WTC11 (cell line): ENCODE data around the gene PFDN1.

Experiments used
- ATF1 ChIP-seq: sonication (generic); formaldehyde crosslinking; IDR thresholded peaks from 2 replicates; pipeline ENCODE4 v1.8.1; 2023; ENCODE audit warnings: mild to moderate bottlenecking, moderate library complexity, missing genetic modification reagents
- CREM ChIP-seq: sonication (generic); formaldehyde crosslinking; IDR thresholded peaks from 2 replicates; pipeline ENCODE4 v1.8.1; 2022; ENCODE audit warnings: mild to moderate bottlenecking, missing genetic modification reagents, moderate library complexity
- JUN ChIP-seq: sonication (generic); formaldehyde crosslinking; IDR thresholded peaks from 2 replicates; pipeline ENCODE4 v1.8.0; 2023; ENCODE audit warnings: mild to moderate bottlenecking, missing genetic modification reagents
- NR2C2 ChIP-seq: sonication (generic); formaldehyde crosslinking; IDR thresholded peaks from 2 replicates; pipeline ENCODE4 v1.8.0; 2022; ENCODE audit warnings: mild to moderate bottlenecking, missing genetic modification reagents
- TEAD1 ChIP-seq: sonication (generic); formaldehyde crosslinking; IDR thresholded peaks from 2 replicates; pipeline ENCODE4 v1.8.0; 2022; ENCODE audit warnings: mild to moderate bottlenecking, missing genetic modification reagents
- ZNF121 ChIP-seq: sonication (generic); formaldehyde crosslinking; IDR thresholded peaks from 2 replicates; pipeline ENCODE4 v1.8.0; 2023; ENCODE audit warnings: missing genetic modification reagents
- TF ChIP-seq, protein P1 (sequence below): fragments of 200-600 bp; IDR thresholded peaks from 2 replicates; pipeline ENCODE4 v1.8.0; 2022; ENCODE audit warnings: antibody characterized with exemption
- TF ChIP-seq, protein P2 (sequence below): sonication (generic); formaldehyde crosslinking; IDR thresholded peaks from 2 replicates; pipeline ENCODE4 v1.8.0; 2022; ENCODE audit warnings: mild to moderate bottlenecking, missing genetic modification reagents
- TF ChIP-seq, protein P3 (sequence below): sonication (generic); formaldehyde crosslinking; conservative IDR thresholded peaks from 2 replicates; pipeline ENCODE4 v1.8.1; 2023; ENCODE audit warnings: mild to moderate bottlenecking, low read depth, missing genetic modification reagents, moderate library complexity
- TF ChIP-seq, protein P4 (sequence below): sonication (generic); formaldehyde crosslinking; IDR thresholded peaks from 2 replicates; pipeline ENCODE4 v1.8.0; 2022; ENCODE audit warnings: mild to moderate bottlenecking, missing genetic modification reagents
- TF ChIP-seq, protein P5 (sequence below): sonication (generic); formaldehyde crosslinking; IDR thresholded peaks from 2 replicates; pipeline ENCODE4 v1.8.1; 2022; ENCODE audit warnings: mild to moderate bottlenecking, moderate library complexity, missing genetic modification reagents
- TF ChIP-seq, protein P6 (sequence below): sonication (generic); formaldehyde crosslinking; conservative IDR thresholded peaks from 2 replicates; pipeline ENCODE4 v1.8.1; 2022; ENCODE audit warnings: mild to moderate bottlenecking, missing genetic modification reagents

DNA sequence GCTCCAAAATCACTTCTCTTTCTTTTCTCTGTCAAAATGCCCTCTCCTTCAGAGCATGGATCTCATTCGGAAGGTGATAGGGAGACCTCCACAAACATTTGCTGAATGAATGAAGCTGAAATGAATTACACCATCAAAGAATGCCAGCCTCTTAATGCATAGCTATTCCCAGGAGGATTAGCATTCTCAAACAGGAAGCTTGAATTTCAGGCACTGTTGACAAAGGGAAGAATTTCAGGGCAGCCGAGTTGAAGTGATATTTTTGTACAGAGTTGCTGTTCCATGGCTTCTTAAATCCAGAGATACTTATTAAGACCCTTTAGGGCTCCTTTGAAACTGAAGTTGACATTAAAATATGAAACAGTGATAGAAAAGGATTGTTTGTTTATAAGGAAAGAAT lies 24.7 kb upstream of the PFDN1 start:
- no peak for TF ChIP-seq JUN (CRISPR knock-in tag)
- TF ChIP-seq, protein P1, sequence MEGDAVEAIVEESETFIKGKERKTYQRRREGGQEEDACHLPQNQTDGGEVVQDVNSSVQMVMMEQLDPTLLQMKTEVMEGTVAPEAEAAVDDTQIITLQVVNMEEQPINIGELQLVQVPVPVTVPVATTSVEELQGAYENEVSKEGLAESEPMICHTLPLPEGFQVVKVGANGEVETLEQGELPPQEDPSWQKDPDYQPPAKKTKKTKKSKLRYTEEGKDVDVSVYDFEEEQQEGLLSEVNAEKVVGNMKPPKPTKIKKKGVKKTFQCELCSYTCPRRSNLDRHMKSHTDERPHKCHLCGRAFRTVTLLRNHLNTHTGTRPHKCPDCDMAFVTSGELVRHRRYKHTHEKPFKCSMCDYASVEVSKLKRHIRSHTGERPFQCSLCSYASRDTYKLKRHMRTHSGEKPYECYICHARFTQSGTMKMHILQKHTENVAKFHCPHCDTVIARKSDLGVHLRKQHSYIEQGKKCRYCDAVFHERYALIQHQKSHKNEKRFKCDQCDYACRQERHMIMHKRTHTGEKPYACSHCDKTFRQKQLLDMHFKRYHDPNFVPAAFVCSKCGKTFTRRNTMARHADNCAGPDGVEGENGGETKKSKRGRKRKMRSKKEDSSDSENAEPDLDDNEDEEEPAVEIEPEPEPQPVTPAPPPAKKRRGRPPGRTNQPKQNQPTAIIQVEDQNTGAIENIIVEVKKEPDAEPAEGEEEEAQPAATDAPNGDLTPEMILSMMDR, result no peak
- TF ChIP-seq ZNF121 (CRISPR knock-in tag), result no peak
- TF ChIP-seq, protein P2, sequence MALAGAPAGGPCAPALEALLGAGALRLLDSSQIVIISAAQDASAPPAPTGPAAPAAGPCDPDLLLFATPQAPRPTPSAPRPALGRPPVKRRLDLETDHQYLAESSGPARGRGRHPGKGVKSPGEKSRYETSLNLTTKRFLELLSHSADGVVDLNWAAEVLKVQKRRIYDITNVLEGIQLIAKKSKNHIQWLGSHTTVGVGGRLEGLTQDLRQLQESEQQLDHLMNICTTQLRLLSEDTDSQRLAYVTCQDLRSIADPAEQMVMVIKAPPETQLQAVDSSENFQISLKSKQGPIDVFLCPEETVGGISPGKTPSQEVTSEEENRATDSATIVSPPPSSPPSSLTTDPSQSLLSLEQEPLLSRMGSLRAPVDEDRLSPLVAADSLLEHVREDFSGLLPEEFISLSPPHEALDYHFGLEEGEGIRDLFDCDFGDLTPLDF (CRISPR knock-in tag), result no peak
- no peak for TF ChIP-seq NR2C2 (CRISPR knock-in tag)
- TF ChIP-seq, protein P3, sequence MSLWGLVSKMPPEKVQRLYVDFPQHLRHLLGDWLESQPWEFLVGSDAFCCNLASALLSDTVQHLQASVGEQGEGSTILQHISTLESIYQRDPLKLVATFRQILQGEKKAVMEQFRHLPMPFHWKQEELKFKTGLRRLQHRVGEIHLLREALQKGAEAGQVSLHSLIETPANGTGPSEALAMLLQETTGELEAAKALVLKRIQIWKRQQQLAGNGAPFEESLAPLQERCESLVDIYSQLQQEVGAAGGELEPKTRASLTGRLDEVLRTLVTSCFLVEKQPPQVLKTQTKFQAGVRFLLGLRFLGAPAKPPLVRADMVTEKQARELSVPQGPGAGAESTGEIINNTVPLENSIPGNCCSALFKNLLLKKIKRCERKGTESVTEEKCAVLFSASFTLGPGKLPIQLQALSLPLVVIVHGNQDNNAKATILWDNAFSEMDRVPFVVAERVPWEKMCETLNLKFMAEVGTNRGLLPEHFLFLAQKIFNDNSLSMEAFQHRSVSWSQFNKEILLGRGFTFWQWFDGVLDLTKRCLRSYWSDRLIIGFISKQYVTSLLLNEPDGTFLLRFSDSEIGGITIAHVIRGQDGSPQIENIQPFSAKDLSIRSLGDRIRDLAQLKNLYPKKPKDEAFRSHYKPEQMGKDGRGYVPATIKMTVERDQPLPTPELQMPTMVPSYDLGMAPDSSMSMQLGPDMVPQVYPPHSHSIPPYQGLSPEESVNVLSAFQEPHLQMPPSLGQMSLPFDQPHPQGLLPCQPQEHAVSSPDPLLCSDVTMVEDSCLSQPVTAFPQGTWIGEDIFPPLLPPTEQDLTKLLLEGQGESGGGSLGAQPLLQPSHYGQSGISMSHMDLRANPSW, result no peak
- TF ChIP-seq, protein P4, sequence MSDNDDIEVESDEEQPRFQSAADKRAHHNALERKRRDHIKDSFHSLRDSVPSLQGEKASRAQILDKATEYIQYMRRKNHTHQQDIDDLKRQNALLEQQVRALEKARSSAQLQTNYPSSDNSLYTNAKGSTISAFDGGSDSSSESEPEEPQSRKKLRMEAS (CRISPR knock-in tag), result no peak
- no peak for TF ChIP-seq ATF1 (CRISPR knock-in tag)
- TF ChIP-seq, protein P5, sequence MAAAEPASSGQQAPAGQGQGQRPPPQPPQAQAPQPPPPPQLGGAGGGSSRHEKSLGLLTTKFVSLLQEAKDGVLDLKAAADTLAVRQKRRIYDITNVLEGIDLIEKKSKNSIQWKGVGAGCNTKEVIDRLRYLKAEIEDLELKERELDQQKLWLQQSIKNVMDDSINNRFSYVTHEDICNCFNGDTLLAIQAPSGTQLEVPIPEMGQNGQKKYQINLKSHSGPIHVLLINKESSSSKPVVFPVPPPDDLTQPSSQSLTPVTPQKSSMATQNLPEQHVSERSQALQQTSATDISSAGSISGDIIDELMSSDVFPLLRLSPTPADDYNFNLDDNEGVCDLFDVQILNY, result no peak
- no peak for TF ChIP-seq TEAD1 (CRISPR knock-in tag)
- TF ChIP-seq CREM (CRISPR knock-in tag), result no peak
- TF ChIP-seq, protein P6, sequence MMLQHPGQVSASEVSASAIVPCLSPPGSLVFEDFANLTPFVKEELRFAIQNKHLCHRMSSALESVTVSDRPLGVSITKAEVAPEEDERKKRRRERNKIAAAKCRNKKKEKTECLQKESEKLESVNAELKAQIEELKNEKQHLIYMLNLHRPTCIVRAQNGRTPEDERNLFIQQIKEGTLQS (CRISPR knock-in tag), result no peak
